HUES6 (cell line): Measurements from ENCODE around the gene MPO.

Source experiments
- H3K27ac ChIP-seq: 2 replicates; pipeline ENCODE4 v1.7.0; 2013; ENCODE audit warnings: low read depth, mild to moderate bottlenecking, low read length, inconsistent platforms
- H3K27me3 ChIP-seq: 2 replicates; pipeline ENCODE4 v1.6.1; 2013; ENCODE audit warnings: low read length; ENCODE audit not compliant: control insufficient read depth, insufficient read depth
- H3K36me3 ChIP-seq: 2 replicates; pipeline ENCODE4 v1.6.1; 2013; ENCODE audit warnings: low read length; ENCODE audit not compliant: control insufficient read depth, insufficient read depth
- H3K4me1 ChIP-seq: 2 replicates; pipeline ENCODE4 v1.6.1; 2013; ENCODE audit warnings: low read length; ENCODE audit not compliant: control insufficient read depth, insufficient read depth
- H3K4me3 ChIP-seq: 2 replicates; pipeline ENCODE4 v1.5.1; 2013; ENCODE audit warnings: low read depth, low read length
- H3K9ac ChIP-seq: one replicate; pipeline ENCODE4 v1.6.1; 2013; ENCODE audit warnings: mild to moderate bottlenecking, low read length
- H3K9me3 ChIP-seq: 2 replicates; pipeline ENCODE4 v1.6.1; 2013; ENCODE audit warnings: low read depth, low read length; ENCODE audit not compliant: control insufficient read depth, insufficient read depth

MPO gene

DNA sequence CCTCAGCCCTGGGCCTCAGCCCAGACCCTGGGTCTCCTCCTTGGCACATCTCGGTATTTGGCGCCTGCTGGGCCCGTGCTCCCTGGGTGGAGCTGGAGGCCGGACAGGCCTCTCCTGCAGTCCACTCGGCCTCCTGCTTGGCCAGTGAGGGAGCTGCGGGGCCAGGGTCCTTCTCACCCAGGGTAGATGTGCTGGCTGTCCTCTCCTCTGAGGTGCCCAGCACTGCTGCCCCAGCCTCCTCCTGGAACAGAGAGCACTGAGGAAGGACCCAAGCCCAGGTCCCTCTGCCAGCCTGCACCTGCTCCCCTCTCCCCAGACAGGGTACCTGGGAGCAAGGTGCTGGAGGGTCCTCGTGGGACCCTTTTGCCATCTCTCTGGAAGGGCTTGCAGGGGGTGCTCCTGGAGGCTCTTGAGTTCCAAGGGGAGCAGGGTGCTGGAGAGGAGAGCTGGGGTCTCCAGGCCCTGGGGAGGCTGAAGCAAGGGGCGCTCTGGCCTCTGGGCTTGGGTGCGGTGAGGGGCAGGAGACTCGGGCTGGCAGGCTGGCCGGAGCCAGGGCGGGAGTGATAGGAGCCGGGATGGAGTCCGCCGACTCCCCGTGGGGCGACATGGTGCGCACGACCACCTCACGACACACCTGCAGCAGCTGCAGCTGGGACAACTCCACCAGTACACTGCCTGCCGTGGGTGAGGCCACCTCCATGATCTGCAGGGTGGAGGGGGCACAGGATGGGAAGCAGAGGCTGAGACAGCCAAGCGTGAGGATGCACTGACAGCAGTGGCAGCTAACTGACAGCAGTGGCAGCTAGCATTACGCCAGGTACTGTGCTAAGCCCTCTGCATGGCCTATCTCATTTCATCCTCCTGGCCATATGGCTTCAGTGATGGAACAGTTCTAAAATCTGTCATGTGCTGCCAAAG, 30.0 kb upstream of the MPO start:
- Histone ChIP-seq H3K9me3 (no peaks in the 10 kb centered on the region), H3K4me1 (0 out of 2 replicates have a peak, but pooled peaks cover 2% of the 10 kb centered on the region), H3K36me3 (no peaks in the 10 kb centered on the region), H3K27ac (no peak overlapping the region), H3K9ac (no peak overlapping the region), H3K4me3 (no peak overlapping the region), H3K27me3 (no peaks in the 10 kb centered on the region)

DNA sequence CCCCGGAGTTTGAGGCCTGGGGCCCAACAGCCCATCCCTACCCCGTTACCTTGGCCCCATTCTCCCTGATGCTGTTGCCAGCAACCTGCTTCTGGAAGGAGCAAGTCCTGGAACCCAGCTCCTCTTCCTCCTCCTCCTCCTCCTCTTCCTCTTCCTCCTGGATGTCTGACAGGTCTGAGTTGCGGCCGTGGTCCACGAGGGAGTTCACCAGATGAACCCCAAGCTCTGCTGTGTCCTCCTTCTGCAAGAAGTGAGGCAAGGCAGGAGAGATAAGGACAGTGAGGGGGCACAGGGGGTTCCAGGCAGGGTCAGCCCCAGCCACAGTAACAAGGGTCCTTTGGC, 29.2 kb upstream of the MPO start:
- H3K9me3 ChIP-seq: no peaks in the 10 kb centered on the region
- no peaks in the 10 kb centered on the region for H3K27me3 ChIP-seq
- H3K9ac ChIP-seq: no peak overlapping the region
- H3K36me3 ChIP-seq: no peaks in the 10 kb centered on the region
- no peak overlapping the region for H3K4me3 ChIP-seq
- no peak overlapping the region for H3K27ac ChIP-seq
- H3K4me1 ChIP-seq: 0 out of 2 replicates have a peak, but pooled peaks cover 2% of the 10 kb centered on the region

DNA sequence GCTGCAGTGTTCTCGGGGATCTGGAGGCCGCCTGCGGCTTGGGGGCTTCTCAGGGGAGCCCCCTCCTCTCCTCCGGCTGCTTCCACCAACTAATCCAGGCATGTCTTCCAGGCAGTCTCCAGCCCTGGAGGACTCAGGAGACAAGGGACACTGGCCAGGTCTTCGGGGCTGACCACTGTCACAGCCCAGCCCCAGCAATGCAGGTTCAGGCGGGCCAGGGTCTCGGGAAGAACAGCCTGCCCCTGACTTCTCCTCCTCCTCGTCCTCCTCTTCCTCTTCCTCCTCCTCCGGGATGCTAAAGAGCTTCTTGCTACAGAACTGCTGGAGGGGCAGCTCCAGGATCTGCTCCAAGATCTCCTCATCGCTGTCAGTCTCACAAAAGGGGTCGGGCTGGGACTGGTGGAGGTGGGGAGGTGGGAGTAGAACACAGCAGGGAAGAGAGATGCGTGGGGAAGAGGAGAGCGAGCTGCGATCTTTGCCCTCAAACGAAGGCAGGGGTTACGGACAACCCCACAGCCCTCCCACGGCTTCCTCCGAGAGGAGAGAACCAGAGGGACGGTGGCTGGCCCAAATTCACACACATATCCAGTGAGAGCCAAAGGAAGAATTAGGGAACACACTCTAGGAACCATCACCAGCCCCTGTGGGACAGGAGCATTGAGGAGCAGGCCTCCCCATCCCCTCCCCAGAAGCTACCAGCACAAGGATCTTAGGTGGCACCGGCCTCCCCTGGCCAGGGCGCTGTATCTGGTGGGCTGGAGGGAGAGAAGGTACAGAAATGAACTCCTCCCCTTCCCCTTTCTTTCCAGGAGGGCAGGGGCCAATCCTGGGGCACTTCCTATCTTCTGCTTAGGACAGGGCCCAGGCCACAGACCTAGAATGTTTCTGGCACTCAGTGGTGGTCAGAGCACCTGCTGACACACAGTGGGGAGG, 28.5 kb upstream of the MPO start:
- H3K9ac ChIP-seq: no peak overlapping the region
- no peak overlapping the region for H3K4me3 ChIP-seq
- no peaks in the 10 kb centered on the region for H3K27me3 ChIP-seq
- no peaks in the 10 kb centered on the region for H3K9me3 ChIP-seq
- H3K27ac ChIP-seq: no peak overlapping the region
- peaks cover 7% of the 10 kb centered on the region for H3K4me1 ChIP-seq
- no peaks in the 10 kb centered on the region for H3K36me3 ChIP-seq

DNA sequence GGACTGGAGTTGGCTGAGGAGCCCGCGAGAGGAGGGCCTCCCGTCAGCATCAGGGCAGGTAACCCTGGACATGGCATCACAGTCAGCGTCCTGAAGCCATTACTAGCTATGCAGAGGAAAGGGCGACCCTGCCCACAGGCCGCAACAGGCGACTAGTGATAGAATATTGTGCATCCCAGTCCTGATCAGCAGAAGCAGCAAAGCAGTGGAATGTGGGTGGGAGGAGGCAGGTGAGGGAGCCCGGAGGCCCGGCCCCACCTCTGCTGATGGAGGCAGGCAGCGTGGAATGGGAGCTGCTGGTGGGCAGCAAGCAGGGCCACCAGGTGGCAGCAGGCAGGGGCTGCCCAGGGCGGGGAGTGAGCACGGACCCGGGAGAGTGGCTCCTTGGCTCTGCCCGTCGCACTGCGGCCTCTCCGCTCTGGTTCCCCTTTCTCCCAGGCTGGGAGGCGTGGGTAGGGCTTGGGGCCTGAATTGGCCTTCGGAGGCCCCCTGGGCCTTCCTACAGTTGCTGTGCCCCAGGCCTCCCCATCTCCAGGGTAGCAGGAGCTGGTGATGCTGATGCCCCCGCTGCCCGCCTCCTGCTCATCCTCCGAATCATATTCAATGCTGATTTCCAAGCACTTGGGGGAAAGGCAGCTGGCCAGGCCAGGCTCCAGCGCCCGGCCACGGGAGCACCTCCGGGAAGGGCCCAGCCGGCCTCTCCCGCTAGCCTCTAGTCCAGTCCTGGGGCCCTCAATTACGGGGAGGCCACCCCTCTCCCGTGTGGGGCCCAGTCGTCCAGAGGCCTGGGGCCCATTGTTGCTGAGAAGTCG, 27.6 kb upstream of the MPO start:
- Histone ChIP-seq H3K27ac (no peak overlapping the region), H3K4me1 (peaks cover 12% of the 10 kb centered on the region), H3K9ac (no peak overlapping the region), H3K27me3 (no peaks in the 10 kb centered on the region), H3K4me3 (no peak overlapping the region), H3K36me3 (no peaks in the 10 kb centered on the region), H3K9me3 (no peaks in the 10 kb centered on the region)

DNA sequence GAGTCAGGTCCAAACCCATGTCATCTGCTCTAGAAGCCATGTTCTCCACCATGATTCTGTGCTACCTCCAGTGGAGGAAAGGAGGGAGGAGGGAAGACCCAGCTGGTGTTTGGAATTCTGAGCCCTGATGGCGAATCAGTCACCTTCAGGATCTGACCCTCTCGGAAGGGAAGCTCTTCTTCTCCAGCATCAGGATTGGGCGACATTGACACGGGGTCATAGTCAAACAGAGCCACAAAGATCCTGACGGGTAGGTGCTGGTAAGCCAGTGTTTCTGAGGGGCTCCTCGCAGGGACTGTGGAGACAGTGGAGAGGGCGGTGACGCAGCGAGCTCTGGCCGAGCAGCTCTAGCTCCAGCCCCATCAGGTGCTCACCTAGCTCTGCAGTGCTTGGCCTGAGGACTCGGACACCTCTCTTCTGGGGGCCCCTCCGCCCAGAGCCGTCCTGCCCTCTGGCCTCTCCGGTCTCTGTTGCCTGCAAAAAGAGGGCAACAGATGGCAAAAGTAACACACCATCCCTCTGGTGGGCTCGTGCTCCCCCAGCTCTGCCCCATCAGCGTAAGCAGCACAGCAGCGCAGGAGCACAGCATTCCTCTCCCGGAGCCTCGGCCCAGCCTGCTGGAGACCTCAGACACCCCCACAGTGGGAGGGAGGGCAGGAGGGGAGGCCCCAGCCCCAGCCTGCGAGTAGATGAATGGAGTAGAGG, 26.9 kb upstream of the MPO start:
- no peaks in the 10 kb centered on the region for H3K27me3 ChIP-seq

DNA sequence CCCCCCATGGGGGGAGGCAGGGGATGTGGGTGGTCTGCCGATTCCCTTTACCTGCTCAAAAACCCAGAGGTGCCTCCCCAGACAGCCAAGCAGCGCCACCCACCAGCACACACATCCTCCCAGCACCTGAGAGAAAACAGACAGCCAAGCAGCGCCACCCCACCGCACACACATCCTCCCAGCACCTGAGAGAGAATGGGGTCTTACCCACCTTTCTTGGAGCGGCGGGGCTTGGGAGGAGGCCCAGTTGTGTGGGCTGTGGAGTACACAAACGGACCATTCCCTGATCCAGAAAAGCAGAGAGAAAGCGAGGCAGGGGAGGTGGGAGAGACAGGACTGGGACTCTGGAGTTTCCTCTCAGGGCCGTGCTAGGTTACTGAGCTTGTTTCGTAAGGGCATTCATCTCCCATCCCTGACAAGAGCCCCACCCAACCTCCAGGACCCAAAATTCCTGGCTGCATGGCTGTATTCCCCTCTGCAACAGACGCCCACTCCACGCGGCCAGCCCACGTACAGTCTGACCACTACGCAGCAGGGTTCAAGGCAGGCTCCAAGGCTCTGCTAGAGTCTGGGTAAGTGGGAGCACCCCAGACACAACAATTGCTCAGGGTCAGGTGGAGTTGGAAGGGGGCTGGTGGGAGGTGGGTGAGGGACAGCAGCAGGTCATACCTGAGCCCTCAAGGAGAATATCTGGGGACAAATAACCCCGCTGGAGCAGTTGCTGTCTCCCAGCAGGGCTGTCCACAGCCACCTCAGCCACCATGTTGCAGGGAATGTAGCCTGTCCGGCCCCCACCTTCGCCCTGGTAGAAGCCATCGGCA, 25.6 kb upstream of the MPO start:
- no peaks in the 10 kb centered on the region for H3K36me3 ChIP-seq
- H3K27ac ChIP-seq: no peak overlapping the region
- H3K27me3 ChIP-seq: no peaks in the 10 kb centered on the region
- H3K9ac ChIP-seq: no peak overlapping the region
- H3K4me3 ChIP-seq: no peak overlapping the region
- H3K4me1 ChIP-seq: peaks cover 16% of the 10 kb centered on the region
- no peaks in the 10 kb centered on the region for H3K9me3 ChIP-seq

More for the DNA sequence above, 26.9 kb upstream of the MPO start:
- Histone ChIP-seq H3K9ac (no peak overlapping the region), H3K9me3 (no peaks in the 10 kb centered on the region), H3K4me3 (no peak overlapping the region), H3K36me3 (no peaks in the 10 kb centered on the region), H3K27ac (no peak overlapping the region), H3K4me1 (peaks cover 12% of the 10 kb centered on the region)

DNA sequence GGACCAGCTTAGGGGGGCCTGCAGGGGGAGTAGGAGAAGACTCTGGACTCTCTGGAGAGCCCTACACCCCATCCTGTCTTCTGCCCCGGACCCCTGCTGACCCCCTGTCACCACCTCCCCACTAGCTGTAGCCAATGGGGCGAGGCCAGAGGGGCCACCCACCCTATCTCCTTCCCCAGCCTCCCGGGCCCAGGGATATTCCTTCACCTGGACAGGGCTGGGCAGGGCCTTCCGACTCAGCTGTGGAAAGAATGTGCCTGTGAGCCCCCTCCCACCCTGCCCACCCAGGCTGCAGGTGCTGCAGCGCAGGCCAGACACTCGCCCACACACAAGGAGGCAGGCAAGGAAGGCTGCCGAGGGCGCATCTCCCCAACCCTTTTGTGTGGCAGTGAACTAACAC, 24.9 kb upstream of the MPO start:
- no peaks in the 10 kb centered on the region for H3K27me3 ChIP-seq
- H3K27ac ChIP-seq: no peak overlapping the region
- no peaks in the 10 kb centered on the region for H3K36me3 ChIP-seq
- H3K9ac ChIP-seq: no peak overlapping the region
- H3K9me3 ChIP-seq: no peaks in the 10 kb centered on the region
- peaks cover 16% of the 10 kb centered on the region for H3K4me1 ChIP-seq
- no peak overlapping the region for H3K4me3 ChIP-seq

DNA sequence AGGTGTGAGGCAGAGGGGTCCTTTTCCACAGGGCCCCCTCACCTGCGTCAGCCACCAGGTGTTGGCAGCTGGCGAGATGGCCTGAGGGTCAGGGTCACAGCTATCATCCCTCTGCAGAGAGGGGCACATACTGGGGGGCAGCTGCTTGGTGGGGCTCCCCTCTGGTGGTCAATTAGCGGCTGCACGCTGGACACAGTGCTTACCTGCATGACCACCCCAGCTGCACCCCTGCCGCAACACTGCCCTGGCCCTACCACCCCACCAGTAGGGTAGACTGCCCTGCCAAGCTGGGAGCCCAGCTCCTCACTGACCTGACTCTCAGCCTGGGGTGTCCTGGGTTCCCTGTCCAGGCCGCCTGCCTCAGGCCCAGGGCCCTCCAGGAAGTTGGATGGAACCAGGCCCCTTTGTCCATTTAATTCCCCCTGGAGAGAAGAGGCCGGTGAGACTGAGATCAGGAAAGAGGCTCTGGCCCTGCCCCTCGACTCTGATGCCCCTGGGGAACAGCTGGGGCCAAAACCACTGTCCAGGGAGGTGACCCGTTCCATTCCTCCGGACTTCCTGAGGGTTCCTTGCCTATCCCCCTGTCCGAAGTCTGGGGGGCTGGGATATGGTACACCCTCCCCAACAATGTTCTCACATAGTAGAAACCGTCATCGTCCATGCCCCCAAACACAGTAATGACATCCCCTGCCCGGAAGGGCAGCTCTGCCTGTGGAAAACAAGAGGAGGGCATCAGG, 24.2 kb upstream of the MPO start:
- Histone ChIP-seq H3K9me3 (no peaks in the 10 kb centered on the region), H3K27me3 (no peaks in the 10 kb centered on the region), H3K27ac (no peak overlapping the region), H3K4me3 (no peak overlapping the region), H3K4me1 (peaks cover 16% of the 10 kb centered on the region), H3K36me3 (no peaks in the 10 kb centered on the region), H3K9ac (no peak overlapping the region)

DNA sequence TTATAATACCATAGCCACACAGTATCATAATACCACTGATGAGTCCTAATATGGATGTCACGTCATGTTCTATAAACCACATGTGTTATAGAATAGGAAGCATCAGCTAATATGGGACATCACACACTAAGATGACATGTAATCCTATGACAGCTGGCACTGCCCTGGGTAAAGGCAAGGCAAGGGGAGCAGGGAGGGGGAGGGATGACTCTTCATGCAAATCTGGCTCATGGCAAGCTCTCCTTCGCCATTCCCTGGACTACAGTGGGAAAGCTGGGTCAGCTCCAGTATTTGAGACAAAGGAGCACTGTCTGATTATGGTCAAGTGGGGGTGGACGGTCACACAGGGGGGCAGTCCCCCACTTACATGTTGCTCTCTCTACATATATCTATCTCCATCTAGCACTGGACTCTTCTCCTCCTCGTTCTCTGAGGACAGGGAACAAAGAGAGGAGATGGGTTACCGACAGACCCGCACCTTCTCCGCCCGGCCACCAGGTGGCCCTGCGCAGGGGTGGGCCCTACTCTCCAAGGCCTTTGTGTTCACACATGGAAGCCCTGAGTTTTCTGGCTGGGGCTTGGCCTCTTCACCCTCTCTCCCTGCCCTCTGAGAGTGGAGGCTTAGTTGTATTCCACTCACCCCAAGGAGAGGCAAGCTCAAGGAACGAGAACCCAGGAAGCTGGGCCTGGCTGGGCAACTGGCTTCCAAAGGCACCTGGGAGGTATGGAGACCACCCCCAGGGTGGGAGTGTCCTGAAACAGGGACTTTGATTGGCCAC, 23.4 kb upstream of the MPO start:
- H3K27ac ChIP-seq: no peak overlapping the region
- no peak overlapping the region for H3K9ac ChIP-seq

More for the DNA sequence above, 23.4 kb upstream of the MPO start:
- no peaks in the 10 kb centered on the region for H3K27me3 ChIP-seq
- H3K4me1 ChIP-seq: peaks cover 16% of the 10 kb centered on the region
- no peaks in the 10 kb centered on the region for H3K9me3 ChIP-seq
- no peak overlapping the region for H3K4me3 ChIP-seq
- no peaks in the 10 kb centered on the region for H3K36me3 ChIP-seq
